Heart left ventricle (tissue), 13 donors: Measurements from ENCODE around the gene CCDC60.

Experiments used
- POLR2A ChIP-seq, 2 donors: fragments of 450-650 bp; IDR thresholded peaks; one replicate each; pipeline ENCODE4 v1.6.1; 2017; ENCODE audit warnings: antibody characterized with exemption in 2 of 2, mild to moderate bottlenecking in 2 of 2, moderate library complexity in 2 of 2
- TF ChIP-seq, protein P1 (sequence below), 12 donors: fragments of 200-600 bp; sonication (generic) in 4 of 12; IDR thresholded peaks; one replicate each; pipeline versions ENCODE4 v1.5.0 to v1.8.0; 2018 to 2022; ENCODE audit warnings: antibody characterized with exemption in 12 of 12, mild to moderate bottlenecking in 5 of 12
- donor health status: ischemic (EF 13 %, LVEDD 7.1; RV severe dilation, severe dysfunction).
- donor health status: DM: no; HTN: yes; CAD: no.
- donor health status: DM: no; HTN: no; CAD: no.
- donor health status: ischemic (EF 25% LVEDD 6.9; RV normal size, moderate dysfunction).
- donor health status: ischemic (EF 25% LVEDD 5.7; RV mildly dilated, moderate dysfunction).
- donor health status: ischemic (EF 35%, LVEDD 5.7; RV mildly dilated, moderate dysfunction).
- donor health status: nonischemic (EF 11% LVEDD 7.7; RV severe dilation, severe dysfunction).
- donor health status: DM: yes; HTN: yes; CAD: no.
- donor health status: PGD.
- donor health status: ischemic (EF 29% LVEDD 5.4; RV normal size, mild dysfunction).
- donor health status: nonischemic (EF 23%, LVEDD 6.1; RV moderate dilation, normal function).

DNA sequence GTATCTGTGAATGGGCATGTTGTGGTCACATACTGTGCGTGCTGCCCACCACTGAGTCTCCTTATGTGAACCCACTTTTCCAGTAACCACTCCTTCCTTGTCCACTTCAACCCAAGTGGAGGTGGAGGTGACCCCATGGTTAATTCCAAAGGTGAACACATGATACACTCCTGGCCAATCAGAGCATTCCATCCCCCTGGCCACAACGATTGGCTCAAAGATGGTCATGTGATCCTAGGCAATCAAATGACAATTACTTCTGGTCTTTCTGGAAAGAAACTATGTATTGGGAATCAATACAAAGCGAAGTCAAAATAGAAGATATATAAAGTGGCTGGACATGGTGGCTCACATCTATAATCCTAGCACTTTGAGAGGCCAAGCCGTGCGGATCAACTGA is 20.2 kb upstream of the CCDC60 start:
- TF ChIP-seq, protein P1, sequence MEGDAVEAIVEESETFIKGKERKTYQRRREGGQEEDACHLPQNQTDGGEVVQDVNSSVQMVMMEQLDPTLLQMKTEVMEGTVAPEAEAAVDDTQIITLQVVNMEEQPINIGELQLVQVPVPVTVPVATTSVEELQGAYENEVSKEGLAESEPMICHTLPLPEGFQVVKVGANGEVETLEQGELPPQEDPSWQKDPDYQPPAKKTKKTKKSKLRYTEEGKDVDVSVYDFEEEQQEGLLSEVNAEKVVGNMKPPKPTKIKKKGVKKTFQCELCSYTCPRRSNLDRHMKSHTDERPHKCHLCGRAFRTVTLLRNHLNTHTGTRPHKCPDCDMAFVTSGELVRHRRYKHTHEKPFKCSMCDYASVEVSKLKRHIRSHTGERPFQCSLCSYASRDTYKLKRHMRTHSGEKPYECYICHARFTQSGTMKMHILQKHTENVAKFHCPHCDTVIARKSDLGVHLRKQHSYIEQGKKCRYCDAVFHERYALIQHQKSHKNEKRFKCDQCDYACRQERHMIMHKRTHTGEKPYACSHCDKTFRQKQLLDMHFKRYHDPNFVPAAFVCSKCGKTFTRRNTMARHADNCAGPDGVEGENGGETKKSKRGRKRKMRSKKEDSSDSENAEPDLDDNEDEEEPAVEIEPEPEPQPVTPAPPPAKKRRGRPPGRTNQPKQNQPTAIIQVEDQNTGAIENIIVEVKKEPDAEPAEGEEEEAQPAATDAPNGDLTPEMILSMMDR (IDR thresholded peaks at IDR 0.05): no peak
- no peak for TF ChIP-seq POLR2A (IDR thresholded peaks at IDR 0.05)
